NB4 (cell line): ENCODE measurements around the gene RAB40B.

ENCODE experiments used
- MAX ChIP-seq: IDR thresholded peaks from 2 replicates; pipeline ENCODE4 v1.6.1; 2011; ENCODE audit warnings: low read depth, low read length
- MYC ChIP-seq: IDR thresholded peaks from 2 replicates; pipeline ENCODE4 v1.6.1; 2011; ENCODE audit warnings: low read depth, low read length
- POLR2A ChIP-seq: IDR thresholded peaks from 2 replicates; pipeline ENCODE4 v1.6.1; 2011; ENCODE audit warnings: mild to moderate bottlenecking; ENCODE audit not compliant: insufficient read length; ENCODE audit errors: extremely low read depth
- TF ChIP-seq, protein P1 (sequence below): IDR thresholded peaks from one replicate; pipeline ENCODE4 v1.5.1; 2012; ENCODE audit warnings: low read depth, low read length

- TF ChIP-seq, protein P1, sequence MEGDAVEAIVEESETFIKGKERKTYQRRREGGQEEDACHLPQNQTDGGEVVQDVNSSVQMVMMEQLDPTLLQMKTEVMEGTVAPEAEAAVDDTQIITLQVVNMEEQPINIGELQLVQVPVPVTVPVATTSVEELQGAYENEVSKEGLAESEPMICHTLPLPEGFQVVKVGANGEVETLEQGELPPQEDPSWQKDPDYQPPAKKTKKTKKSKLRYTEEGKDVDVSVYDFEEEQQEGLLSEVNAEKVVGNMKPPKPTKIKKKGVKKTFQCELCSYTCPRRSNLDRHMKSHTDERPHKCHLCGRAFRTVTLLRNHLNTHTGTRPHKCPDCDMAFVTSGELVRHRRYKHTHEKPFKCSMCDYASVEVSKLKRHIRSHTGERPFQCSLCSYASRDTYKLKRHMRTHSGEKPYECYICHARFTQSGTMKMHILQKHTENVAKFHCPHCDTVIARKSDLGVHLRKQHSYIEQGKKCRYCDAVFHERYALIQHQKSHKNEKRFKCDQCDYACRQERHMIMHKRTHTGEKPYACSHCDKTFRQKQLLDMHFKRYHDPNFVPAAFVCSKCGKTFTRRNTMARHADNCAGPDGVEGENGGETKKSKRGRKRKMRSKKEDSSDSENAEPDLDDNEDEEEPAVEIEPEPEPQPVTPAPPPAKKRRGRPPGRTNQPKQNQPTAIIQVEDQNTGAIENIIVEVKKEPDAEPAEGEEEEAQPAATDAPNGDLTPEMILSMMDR = no peak
- TF ChIP-seq MAX = no peak
- TF ChIP-seq POLR2A = no peak
- no peak for TF ChIP-seq MYC
These were observed 31.2 kb upstream of the RAB40B start for GRCh38 chr17:82729479-82730260.
